Measurements from ENCODE around the gene TRIM32.

TRIM32 gene

DNA sequence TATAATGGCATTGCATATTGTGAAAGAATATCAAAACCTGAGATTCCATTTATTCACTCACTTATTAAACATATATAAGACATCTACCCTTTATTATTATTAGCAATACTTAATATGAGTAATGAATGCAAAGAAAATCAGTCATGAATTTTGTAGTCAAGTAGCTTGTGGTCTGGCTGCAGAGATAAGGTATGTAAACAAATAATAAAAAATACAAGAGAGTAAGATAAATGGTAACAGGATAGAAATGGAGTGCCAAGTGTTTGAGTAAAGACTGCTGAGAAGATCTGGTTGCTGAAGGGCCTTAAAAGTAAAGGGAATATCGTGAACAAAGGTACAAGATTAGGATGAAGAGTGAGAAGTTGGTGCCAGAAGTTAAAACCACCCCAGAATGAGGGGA lies 18.4 kb downstream of the TRIM32 start:
- no peak for FAIRE-seq
- DNase-seq (ENCODE audit: insufficient read length, low spot score): no peak
- no peak for TF ChIP-seq POLR2A (IDR thresholded peaks at IDR 0.05; ENCODE audit: low read depth, low read length)

DNA sequence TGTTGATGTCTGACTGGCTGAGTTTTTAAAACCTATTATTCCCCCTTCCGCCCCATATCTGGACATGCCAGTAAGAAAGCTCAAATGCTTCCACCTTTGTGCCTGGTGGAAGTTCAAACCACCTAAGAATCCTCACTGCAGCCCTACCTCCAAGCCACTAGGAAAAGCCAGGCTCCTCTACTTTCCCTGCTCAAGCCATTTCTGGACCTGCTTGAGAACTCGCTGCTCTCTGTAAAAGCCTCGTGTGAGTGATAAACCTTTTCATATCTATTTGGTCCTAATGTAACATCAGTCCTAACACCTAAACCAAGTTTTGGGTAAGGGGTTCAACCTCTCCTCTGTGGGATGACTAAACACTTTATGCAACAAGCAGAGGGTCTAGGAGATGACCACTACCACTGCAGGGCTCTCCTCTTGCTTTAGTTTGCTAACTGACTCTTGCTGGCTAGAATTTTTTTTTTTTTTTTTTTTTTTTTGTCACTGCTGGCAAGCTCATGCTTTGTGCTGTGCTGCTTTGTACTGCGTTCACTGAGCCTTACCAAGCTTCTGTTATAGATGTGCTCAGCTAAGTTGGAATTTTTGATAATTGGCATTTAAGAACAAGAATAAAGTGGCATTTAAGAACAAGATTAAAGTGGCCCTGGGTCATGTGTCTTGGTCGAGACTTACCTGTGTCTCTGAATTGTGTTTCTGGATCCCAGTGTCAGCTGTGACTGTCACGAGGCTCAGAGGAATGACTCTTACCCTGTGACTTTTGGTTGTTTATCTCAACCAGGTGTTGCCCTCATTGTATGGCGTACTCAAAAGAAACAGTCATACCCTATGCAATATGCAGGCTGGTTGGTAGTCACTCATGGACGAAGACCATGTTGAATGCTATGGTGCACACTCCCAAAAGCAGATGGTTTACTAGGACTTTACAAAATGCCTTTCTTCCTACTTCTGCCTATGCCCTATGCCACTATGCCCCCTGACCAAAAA lies 19.5 kb downstream of the TRIM32 start:
- DNase-seq (ENCODE audit: insufficient read length, low spot score): no peak
- no peak for FAIRE-seq
- TF ChIP-seq POLR2A (IDR thresholded peaks at IDR 0.05; ENCODE audit: low read depth, low read length): no peak

DNA sequence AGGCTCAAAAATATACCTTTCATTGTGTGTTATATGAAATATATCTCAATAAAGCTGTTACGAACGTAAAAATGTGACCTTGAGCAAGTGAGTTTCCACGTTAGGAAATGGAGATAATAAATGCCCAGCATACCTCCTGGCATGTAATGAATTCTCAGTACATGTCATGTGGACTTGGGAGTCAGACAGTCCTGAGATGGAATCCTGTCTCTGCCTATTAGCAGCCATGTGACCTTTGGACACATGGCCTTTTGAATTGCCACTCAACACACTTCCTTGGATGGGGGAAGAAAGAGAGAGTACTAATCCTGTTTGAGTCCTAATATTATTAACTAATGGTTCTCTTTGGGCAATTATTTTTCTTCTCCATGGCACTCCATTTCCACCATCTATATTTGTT lies 25.7 kb downstream of the TRIM32 start:
- no peak for DNase-seq (ENCODE audit: insufficient read length, low spot score)
- TF ChIP-seq POLR2A (IDR thresholded peaks at IDR 0.05; ENCODE audit: low read depth, low read length): no peak
- FAIRE-seq: no peak

DNA sequence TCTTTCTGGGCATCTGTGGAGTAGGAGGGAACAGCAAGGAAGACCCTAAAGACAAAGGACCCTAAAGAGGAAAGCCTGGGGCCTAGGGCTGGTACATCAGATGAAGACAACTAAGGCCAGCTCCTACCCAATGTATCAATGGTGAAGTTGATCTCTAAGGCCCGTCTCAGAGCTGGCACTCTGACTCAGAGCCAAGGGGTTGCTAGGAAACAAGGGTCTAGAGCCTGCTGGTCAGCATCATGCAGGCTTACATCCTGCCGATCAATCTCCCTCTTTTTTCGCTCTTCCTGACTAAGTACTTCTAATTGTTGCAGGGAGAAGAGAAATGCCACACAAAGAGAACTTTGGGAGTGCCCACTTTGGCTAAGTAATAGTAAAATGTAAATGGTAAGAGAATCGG lies 26.2 kb downstream of the TRIM32 start:
- FAIRE-seq (no peak), DNase-seq (ENCODE audit: insufficient read length, low spot score) (no peak)
- TF ChIP-seq POLR2A (IDR thresholded peaks at IDR 0.05; ENCODE audit: low read depth, low read length): no peak

DNA sequence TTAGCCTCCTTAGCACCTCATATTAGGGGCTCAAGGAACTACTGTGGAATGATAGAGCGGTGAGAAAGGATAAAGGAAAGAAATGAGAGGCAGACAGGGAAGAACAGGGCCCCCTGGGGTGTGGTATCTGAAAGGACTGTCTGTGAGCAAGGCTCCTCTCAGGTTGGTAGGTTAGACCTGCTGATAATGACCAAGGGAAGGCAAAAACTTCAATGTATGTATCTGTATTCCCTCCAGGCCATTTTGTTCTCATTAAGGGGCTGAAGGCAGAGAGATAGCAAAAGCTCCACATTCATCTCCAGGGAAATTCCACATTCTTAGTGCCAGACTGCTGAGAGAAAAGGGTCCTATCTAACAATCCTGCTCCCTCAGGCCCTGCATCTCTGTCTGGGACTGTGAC lies 28.6 kb downstream of the TRIM32 start:
- FAIRE-seq: no peak
- no peak for TF ChIP-seq POLR2A (IDR thresholded peaks at IDR 0.05; ENCODE audit: low read depth, low read length)
- DNase-seq (ENCODE audit: insufficient read length, low spot score): no peak

DNA sequence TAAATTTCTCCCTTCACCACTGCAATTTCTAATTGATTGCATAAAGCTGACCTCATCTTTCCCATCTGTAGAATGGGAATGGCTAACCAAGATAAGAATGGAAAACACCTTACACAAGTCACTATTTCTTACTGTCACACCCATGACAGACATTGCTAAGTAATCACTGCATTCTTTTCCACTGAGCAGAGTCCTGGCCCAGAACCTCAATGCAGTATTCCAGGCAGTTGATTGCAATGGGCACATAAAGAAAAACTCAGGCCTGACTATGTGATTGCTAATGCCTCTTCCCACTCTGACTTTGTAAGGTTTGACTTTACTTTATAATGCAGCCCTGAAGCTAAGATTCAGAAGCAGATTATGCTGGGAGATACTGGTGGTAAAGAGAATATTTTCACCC lies 29.3 kb downstream of the TRIM32 start:
- FAIRE-seq (no peak), DNase-seq (ENCODE audit: insufficient read length, low spot score) (no peak)
- TF ChIP-seq POLR2A (IDR thresholded peaks at IDR 0.05; ENCODE audit: low read depth, low read length): no peak

DNA sequence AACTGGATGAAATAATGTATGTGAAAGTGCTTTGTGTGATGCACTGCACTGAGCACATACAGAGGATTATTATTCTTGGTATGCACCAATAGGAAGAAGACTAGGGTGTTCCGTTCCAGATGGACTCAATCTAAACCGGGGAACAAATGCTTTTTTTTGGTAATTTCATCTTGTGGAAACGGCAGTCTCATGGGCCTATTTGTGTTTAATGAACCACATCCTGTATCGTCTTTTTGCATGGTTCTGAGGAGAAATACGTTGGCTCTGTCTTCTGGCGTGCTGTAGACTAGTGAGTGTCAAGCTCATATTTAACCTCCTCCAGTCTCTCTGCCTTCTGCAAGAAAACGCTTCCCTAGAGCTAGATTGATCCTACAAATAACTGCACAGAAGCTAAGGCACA lies 30.0 kb downstream of the TRIM32 start:
- DNase-seq (ENCODE audit: insufficient read length, low spot score): no peak

DNA sequence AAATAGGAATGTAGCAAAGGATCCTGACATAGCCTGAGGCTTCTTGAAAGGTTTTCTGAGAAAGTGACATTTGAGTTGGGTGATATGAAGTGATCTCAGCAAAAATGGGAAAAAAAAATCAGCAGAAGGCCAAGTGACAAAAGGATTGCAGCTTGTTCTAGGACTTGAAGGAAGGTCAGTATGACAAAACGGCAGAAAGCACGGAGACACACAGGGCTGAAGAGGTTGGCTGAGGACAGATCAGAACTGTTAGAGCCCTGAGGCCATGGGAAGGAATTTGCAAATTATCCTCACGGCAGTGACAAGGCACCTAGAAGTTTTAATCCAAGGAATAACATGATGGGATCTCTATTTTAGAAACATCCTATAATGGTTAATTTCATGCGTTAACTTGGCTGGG lies 31.0 kb downstream of the TRIM32 start:
- no peak for FAIRE-seq
- TF ChIP-seq POLR2A (IDR thresholded peaks at IDR 0.05; ENCODE audit: low read depth, low read length): no peak

More for the DNA sequence above, 30.0 kb downstream of the TRIM32 start:
- TF ChIP-seq POLR2A (IDR thresholded peaks at IDR 0.05; ENCODE audit: low read depth, low read length): no peak
- FAIRE-seq: no peak

DNA sequence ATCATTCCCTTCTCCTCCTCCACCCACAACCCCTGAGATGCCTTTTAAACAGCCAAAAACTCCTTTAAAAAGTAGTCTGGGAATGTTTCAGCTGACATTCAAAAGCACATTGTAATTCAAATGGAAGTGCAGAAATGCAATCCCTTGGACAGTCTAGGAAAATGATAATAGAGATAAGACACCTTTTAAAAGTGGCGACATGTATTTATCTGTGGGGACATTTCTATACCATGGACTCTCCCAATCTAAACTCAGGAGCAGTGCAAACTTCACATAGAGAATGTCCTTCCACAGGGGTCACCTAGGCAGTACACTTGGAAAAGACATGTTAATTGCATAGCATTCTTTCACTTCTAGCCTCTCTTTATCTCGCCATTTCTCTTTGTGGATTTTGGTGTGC lies 33.0 kb downstream of the TRIM32 start:
- FAIRE-seq: no peak
- TF ChIP-seq POLR2A (IDR thresholded peaks at IDR 0.05; ENCODE audit: low read depth, low read length): no peak

More for the DNA sequence above, 31.0 kb downstream of the TRIM32 start:
- DNase-seq (ENCODE audit: insufficient read length, low spot score): no peak

DNA sequence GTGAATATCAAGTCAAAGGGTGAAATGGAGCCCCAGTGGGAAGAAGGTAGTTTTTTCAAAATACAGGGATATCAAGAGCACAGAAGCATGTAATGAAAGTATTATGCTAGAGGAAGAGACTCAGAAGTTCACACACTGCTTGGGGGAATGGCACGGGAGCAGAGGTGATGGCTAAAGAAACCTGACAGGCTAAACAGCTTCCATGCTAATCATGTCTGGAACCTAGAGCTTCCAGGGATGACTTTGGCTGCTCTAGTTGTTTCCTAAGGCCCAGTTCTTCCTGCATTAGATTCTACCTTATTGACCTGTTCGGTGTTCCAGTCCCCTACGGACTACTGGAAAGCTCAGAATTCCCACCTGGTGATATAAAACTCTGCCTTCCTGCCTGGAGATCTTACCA lies 34.3 kb downstream of the TRIM32 start:
- DNase-seq (ENCODE audit: insufficient read length, low spot score): no peak
- TF ChIP-seq POLR2A (IDR thresholded peaks at IDR 0.05; ENCODE audit: low read depth, low read length): no peak
- no peak for FAIRE-seq

More for the DNA sequence above, 33.0 kb downstream of the TRIM32 start:
- DNase-seq (ENCODE audit: insufficient read length, low spot score): no peak

DNA sequence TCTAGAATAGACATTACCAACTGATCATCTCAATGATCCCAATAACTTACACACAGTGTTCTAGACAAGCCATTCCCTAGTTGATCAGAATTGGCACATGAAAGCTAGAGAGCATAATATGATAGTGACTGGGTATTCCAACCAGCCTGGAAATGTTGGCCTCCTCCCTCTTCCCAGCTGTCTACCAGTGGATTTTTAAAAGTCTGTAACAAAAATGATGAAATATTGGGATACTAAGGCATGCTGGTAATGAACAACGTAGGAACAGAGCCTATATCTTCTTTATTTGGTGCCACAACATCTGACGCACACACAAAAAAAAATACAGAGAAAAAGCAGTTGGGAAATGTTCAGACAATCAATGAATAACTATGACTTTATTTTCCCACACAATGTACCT lies 34.8 kb downstream of the TRIM32 start:
- TF ChIP-seq POLR2A (IDR thresholded peaks at IDR 0.05; ENCODE audit: low read depth, low read length): no peak

DNA sequence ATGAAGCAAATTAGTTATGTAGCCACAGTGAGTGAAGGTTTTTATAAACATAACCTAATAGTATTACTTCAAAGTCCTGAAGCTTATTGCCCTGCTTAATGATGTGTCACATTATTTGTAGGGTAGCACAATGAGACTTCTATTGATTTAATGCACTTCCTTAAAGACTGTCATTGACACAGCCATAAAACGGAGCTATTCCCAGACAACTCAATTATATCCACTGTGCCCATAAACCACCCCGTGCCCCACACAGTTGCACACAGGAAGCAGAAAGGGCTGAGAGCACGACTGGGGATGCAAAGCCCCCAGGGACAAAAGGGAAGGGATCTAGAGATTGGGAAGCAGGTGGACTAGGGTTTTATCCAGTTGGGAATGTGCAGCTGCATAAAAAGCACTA lies 37.0 kb downstream of the TRIM32 start:
- FAIRE-seq: no peak
- DNase-seq (ENCODE audit: insufficient read length, low spot score): no peak
- TF ChIP-seq POLR2A (IDR thresholded peaks at IDR 0.05; ENCODE audit: low read depth, low read length): no peak

More for the DNA sequence above, 34.8 kb downstream of the TRIM32 start:
- FAIRE-seq: no peak
- no peak for DNase-seq (ENCODE audit: insufficient read length, low spot score)

DNA sequence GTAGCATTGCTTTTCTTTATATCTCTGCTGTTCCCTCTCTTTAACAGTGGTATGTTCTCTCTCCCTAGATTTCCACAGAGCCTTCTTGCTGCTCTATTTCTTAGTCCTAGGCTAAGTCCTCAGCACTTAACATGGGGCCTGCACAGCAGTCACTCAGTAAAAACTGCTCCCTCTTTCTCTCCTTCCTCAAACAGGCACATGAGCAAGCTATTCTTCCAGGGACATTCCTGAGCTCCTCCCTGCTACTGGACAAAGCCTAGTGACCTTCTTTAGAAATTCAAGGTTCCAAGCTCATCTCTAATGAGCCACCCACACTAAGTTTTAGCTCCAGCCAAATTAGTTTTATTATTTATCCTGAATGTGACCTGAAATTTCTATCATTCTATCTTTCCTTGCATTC lies 39.5 kb downstream of the TRIM32 start:
- peak; percentile 36 for FAIRE-seq
- DNase-seq (ENCODE audit: insufficient read length, low spot score): no peak
- no peak for TF ChIP-seq POLR2A (IDR thresholded peaks at IDR 0.05; ENCODE audit: low read depth, low read length)

DNA sequence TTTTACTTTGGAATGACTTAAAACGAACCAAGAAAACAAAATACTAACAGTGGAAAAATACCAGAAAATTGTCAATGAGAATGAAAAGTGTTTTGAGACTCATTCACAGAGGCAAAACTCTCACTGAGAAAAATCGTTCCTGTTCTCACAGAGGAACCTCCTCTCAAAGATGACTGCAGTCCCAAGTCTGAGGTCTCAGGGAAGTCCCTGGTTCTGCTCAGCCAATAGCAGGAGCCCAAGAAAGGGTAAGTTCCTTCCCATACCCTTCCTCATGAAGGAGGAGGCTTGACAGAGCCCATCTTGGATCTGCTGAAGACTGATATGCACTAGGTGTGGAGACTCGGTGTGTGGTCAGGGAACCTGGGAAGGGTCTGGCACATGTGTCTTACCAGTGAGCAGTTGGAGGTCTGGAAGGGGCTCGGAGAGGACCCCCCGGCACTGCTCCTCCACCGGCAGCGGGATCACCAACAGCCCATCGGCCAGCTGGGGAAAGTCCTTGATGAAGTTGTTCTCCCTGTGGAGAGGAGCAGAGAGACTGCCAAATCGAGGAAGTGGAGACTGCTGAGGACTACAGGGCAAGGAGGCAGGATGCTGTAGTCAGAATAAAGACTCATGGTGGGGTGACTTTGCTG lies 46.0 kb downstream of the TRIM32 start:
- DNase-seq (ENCODE audit: insufficient read length, low spot score) (no peak), FAIRE-seq (no peak)
- no peak for TF ChIP-seq POLR2A (IDR thresholded peaks at IDR 0.05; ENCODE audit: low read depth, low read length)
